Neural cell (in vitro differentiated cells): ENCODE data around the gene ARL6IP5. TPM values are rescaled to one million over a fixed set of nuclear protein-coding genes. Genes with fewer than 3 reads are reported as not detected.

Source experiments
- H2AFZ ChIP-seq: fragments of 200-600, 300-800 bp; sonication (generic), shearing (Covaris generic); 2 replicates; pipeline ENCODE4 v1.6.0; 2014; ENCODE audit warnings: low read depth, mild to moderate bottlenecking, antibody characterized with exemption, low read length, moderate library complexity
- H3F3A ChIP-seq: fragments of 200-600 bp; shearing (Covaris generic); 2 replicates; pipeline ENCODE4 v1.6.1; 2016; ENCODE audit warnings: mild to moderate bottlenecking, moderate library complexity, mixed read lengths, antibody characterized with exemption, low read length; ENCODE audit not compliant: insufficient read depth, poor library complexity, severe bottlenecking
- H3K27ac ChIP-seq: fragments of 200-600, 300-800 bp; sonication (generic), shearing (Covaris generic); 2 replicates; pipeline ENCODE4 v1.5.1; 2014; ENCODE audit warnings: mild to moderate bottlenecking, low read length, moderate library complexity
- H3K27me3 ChIP-seq: fragments of 300-800, 200-600 bp; sonication (generic), shearing (Covaris generic); 2 replicates; pipeline ENCODE4 v1.6.0; 2014; ENCODE audit warnings: mild to moderate bottlenecking, low read depth, low read length, moderate library complexity; ENCODE audit not compliant: insufficient read depth
- H3K36me3 ChIP-seq: fragments of 300-800, 200-600 bp; sonication (generic), shearing (Covaris generic); 2 replicates; pipeline ENCODE4 v1.5.1; 2014; ENCODE audit warnings: mild to moderate bottlenecking, antibody characterized with exemption, low read length, moderate library complexity; ENCODE audit not compliant: insufficient read depth
- H3K4me2 ChIP-seq: fragments of 300-800, 200-600 bp; sonication (generic), shearing (Covaris generic); 2 replicates; pipeline ENCODE4 v1.6.0; 2014; ENCODE audit warnings: mild to moderate bottlenecking, low read length
- H3K4me3 ChIP-seq: fragments of 300-800, 200-600 bp; sonication (generic), shearing (Covaris generic); 2 replicates; pipeline ENCODE4 v1.5.1; 2014; ENCODE audit warnings: mild to moderate bottlenecking, low read length, moderate library complexity
- H3K79me2 ChIP-seq: fragments of 200-600 bp; shearing (Covaris generic); replicated peaks from 2 replicates; pipeline ENCODE4 v1.6.0; 2014; ENCODE audit warnings: mild to moderate bottlenecking, low read length, moderate library complexity; ENCODE audit not compliant: insufficient read depth
- H3K9ac ChIP-seq: fragments of 300-800, 200-600 bp; sonication (generic), shearing (Covaris generic); 2 replicates; pipeline ENCODE4 v1.6.1; 2016; ENCODE audit warnings: mild to moderate bottlenecking, low read length, mixed read lengths
- H3K9me2 ChIP-seq: fragments of 200-600 bp; shearing (Covaris generic); 2 replicates; pipeline ENCODE4 v1.6.1; 2016; ENCODE audit warnings: mild to moderate bottlenecking, low read length, mixed read lengths; ENCODE audit not compliant: insufficient read depth
- H3K9me3 ChIP-seq: fragments of 200-600, 300-800 bp; sonication (generic), shearing (Covaris generic); 2 replicates; pipeline ENCODE4 v1.6.1; 2016; ENCODE audit warnings: mild to moderate bottlenecking, mixed run types, low read length, moderate library complexity, mixed read lengths
- H4K20me1 ChIP-seq: fragments of 200-600 bp; shearing (Covaris generic); 2 replicates; pipeline ENCODE4 v1.6.1; 2016; ENCODE audit warnings: mild to moderate bottlenecking, mixed run types; ENCODE audit not compliant: insufficient read depth
- CTCF ChIP-seq: fragments of 450-650 bp; IDR thresholded peaks from 2 replicates; pipeline ENCODE4 v1.5.1; 2014; ENCODE audit warnings: antibody characterized with exemption, mild to moderate bottlenecking, moderate library complexity; ENCODE audit not compliant: poor library complexity, severe bottlenecking
- EP300 ChIP-seq: fragments of 450-650 bp; conservative IDR thresholded peaks from 2 replicates; pipeline ENCODE4 v1.6.1; 2014; ENCODE audit warnings: antibody characterized with exemption, mild to moderate bottlenecking, moderate library complexity; ENCODE audit not compliant: poor library complexity, severe bottlenecking
- EZH2 ChIP-seq: fragments of 200-600, 300-800 bp; shearing (Covaris generic), sonication (generic); IDR thresholded peaks from 2 replicates; pipeline ENCODE4 v1.6.1; 2014; ENCODE audit warnings: antibody characterized with exemption, low read length, borderline replicate concordance, mild to moderate bottlenecking; ENCODE audit not compliant: insufficient read depth, poor library complexity, severe bottlenecking
- MXI1 ChIP-seq: fragments of 450-650 bp; conservative IDR thresholded peaks from 2 replicates; pipeline ENCODE4 v1.6.1; 2014; ENCODE audit warnings: antibody characterized with exemption, mild to moderate bottlenecking; ENCODE audit not compliant: poor library complexity, severe bottlenecking
- POLR2AphosphoS5 ChIP-seq: IDR thresholded peaks from 2 replicates; pipeline ENCODE4 v1.6.1; 2012
- RAD21 ChIP-seq: fragments of 450-650 bp; conservative IDR thresholded peaks from 2 replicates; pipeline ENCODE4 v1.6.1; 2014; ENCODE audit warnings: antibody characterized with exemption, mild to moderate bottlenecking, moderate library complexity
- REST ChIP-seq: IDR thresholded peaks from 2 replicates; pipeline ENCODE4 v1.6.1; 2012; ENCODE audit warnings: borderline replicate concordance
- SMC3 ChIP-seq: fragments of 450-650 bp; conservative IDR thresholded peaks from 2 replicates; pipeline ENCODE4 v1.6.1; 2014; ENCODE audit warnings: antibody characterized with exemption, mild to moderate bottlenecking, moderate library complexity; ENCODE audit not compliant: poor library complexity
- TAF1 ChIP-seq: IDR thresholded peaks from 2 replicates; pipeline ENCODE4 v1.6.1; 2012; ENCODE audit warnings: low read depth
- polyA plus RNA-seq: library from polyadenylated mRNA; depleted of rRNA; stranded (reverse); fragments of >200 nt; gene quantifications from 2 replicates; pipeline ENCODE4 v1.2.3, GENCODE V29; 2014

ARL6IP5 gene
- polyA plus RNA-seq, 1 donor from 2014 or later = 108 TPM

- H3K4me2 ChIP-seq = no peak overlapping the region
- TF ChIP-seq CTCF (no peak), REST (no peak), RAD21 (no peak)
- H2AFZ ChIP-seq = no peak overlapping the region
- no peak overlapping the region for H3K27ac ChIP-seq
- no peaks in the 10 kb centered on the region for H3K79me2 ChIP-seq
- peaks cover 19% of the 10 kb centered on the region for H3K36me3 ChIP-seq
- no peak overlapping the region for H3K9ac ChIP-seq
- no peaks in the 10 kb centered on the region for H3K27me3 ChIP-seq
- no peaks in the 10 kb centered on the region for H4K20me1 ChIP-seq
- no peak overlapping the region for H3K4me3 ChIP-seq
- H3K9me2 ChIP-seq = no peaks in the 10 kb centered on the region
- H3F3A ChIP-seq = no peaks in the 10 kb centered on the region
- H3K9me3 ChIP-seq = no peaks in the 10 kb centered on the region
Observed at GRCh38 chr3:69059688-69060087, 25.0 kb upstream of the ARL6IP5 start.

- peaks cover 16% of the 10 kb centered on the region for H3K36me3 ChIP-seq
- H3K4me3 ChIP-seq = no peak overlapping the region
- H3K4me2 ChIP-seq = no peak overlapping the region
- no peaks in the 10 kb centered on the region for H4K20me1 ChIP-seq
- TF ChIP-seq TAF1 (no peak), RAD21 (no peak), EP300 (no peak)
- no peak overlapping the region for H3K9ac ChIP-seq
- H3K79me2 ChIP-seq = no peaks in the 10 kb centered on the region
- H3K27me3 ChIP-seq = no peaks in the 10 kb centered on the region
- H3K27ac ChIP-seq = no peak overlapping the region
- H2AFZ ChIP-seq = no peak overlapping the region
- H3K9me3 ChIP-seq = no peaks in the 10 kb centered on the region
- no peaks in the 10 kb centered on the region for H3F3A ChIP-seq
- H3K9me2 ChIP-seq = no peaks in the 10 kb centered on the region
Observed at GRCh38 chr3:69063636-69064035, 21.1 kb upstream of the ARL6IP5 start.

GRCh38 chr3:69065318-69065964, 19.3 kb upstream of the ARL6IP5 start:
- Histone ChIP-seq H3K9me3 (no peaks in the 10 kb centered on the region), H3K79me2 (no peaks in the 10 kb centered on the region), H3K9me2 (no peaks in the 10 kb centered on the region), H3K4me3 (no peak overlapping the region), H3K36me3 (peaks cover 10% of the 10 kb centered on the region), H4K20me1 (no peaks in the 10 kb centered on the region), H2AFZ (no peak overlapping the region), H3K27me3 (no peaks in the 10 kb centered on the region), H3K27ac (no peak overlapping the region), H3F3A (no peaks in the 10 kb centered on the region), H3K4me2 (no peak overlapping the region), H3K9ac (no peak overlapping the region)
- TF ChIP-seq REST (no peak), RAD21 (no peak), EZH2 (no peak), TAF1 (no peak), MXI1 (no peak), POLR2AphosphoS5 (no peak), EP300 (no peak), CTCF (no peak), SMC3 (no peak)
